Lower leg skin (tissue), 4 donors: Measurements from ENCODE around the gene CPLX3. TPM values are rescaled to one million over a fixed set of nuclear protein-coding genes. Genes with fewer than 3 reads are reported as not detected.

Experiments used
- DNase-seq, 2 donors: peaks; one replicate each; pipeline ENCODE4 v3.0.0-alpha.2; 2019; ENCODE audit warnings: low spot score in 2 of 2
- H3K4me3 ChIP-seq: fragments of 200-600 bp; sonication (generic); 2 replicates; pipeline ENCODE4 v1.5.1; 2017; ENCODE audit warnings: mild to moderate bottlenecking, low read depth; ENCODE audit not compliant: poor library complexity, severe bottlenecking
- POLR2A ChIP-seq, 2 donors: fragments of 450-650 bp; IDR thresholded peaks; one replicate each; pipeline ENCODE4 v1.6.1; 2016 to 2017; ENCODE audit warnings: antibody characterized with exemption in 2 of 2, mild to moderate bottlenecking in 1 of 2, moderate library complexity in 1 of 2
- WGBS, 2 donors: methylation state at CpG; one replicate each; pipeline ENCODE4 v1.1.5; 2018; 5-methylcytosine and 5-hydroxymethylcytosine counted together
- intact Hi-C: fragments of 100-400 bp; cut with DNase I; formaldehyde crosslinking; loops from one replicate; pipeline ENCODE4 v1.15.0; 2023; ENCODE audit warnings: low total_unique reads
- total RNA-seq, 4 donors: library from RNA; depleted of rRNA; stranded (reverse); fragments of >200 nt; gene quantifications; one replicate each; pipeline ENCODE4 v1.1.0, GENCODE V29; 2016
- TF ChIP-seq, protein P1 (sequence below), 3 donors: fragments of 450-650 bp; IDR thresholded peaks; one replicate each; pipeline ENCODE4 v1.5.1; 2016; ENCODE audit warnings: antibody characterized with exemption in 3 of 3, mild to moderate bottlenecking in 3 of 3, moderate library complexity in 2 of 3

CPLX3 gene
- total RNA-seq, 4 donors from 2014 or later: 0.17 to 0.84 (median 0.28) TPM

DNA sequence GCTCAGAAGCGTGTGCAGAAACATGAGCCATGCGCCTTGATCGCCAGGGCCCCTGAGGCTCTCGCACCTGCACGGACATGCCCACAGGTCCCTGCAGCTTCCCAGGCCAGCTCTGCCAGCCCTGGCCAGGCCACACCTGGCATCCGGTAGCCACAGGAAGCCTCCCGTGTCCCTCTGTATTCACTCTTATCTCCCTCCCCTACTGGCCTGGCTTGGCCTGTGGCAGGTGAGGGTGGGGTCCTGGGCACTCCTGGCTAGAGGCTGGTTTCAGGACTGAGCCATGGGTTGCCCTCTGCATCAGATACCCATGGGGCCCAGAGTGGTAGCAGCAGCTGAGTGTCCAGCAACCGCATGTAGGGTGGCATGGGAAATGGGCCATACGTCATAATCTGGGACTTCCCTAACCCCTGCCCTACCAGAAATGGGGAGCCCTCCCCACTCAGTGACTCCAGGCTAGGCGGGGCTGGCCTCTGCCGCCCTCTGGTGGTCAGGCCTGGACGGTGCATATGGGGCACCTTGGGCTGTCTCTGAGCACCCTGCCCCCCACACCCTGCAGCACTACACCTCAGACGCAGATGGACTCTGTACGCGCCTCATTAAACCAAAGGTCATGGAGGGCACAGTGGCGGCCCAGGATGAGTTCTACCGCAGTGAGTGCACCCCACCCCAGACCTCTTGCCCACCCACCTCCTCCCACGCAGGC lies 26.4 kb upstream of the CPLX3 start:
- peak in 1 of 2 donors; percentile 94 for DNase-seq

DNA sequence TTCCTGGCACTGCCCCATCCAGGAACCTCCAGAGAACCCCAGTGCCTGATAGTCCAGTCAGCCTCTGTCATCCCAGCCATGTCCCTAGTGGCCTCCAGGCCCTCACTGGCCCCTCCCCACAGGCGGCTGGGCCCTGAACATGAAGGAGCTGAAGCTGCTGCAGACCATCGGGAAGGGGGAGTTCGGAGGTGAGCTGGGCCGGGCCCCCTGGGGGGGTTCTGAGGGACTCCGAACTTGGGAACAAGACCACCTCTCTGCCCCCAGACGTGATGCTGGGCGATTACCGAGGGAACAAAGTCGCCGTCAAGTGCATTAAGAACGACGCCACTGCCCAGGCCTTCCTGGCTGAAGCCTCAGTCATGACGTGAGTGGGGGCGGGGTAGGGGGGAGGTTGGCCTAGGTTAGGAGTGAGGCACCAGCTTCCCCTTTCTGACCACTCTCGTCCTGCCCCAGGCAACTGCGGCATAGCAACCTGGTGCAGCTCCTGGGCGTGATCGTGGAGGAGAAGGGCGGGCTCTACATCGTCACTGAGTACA lies 25.8 kb upstream of the CPLX3 start:
- no peak for TF ChIP-seq POLR2A (IDR thresholded peaks at IDR 0.05)
- TF ChIP-seq, protein P1, sequence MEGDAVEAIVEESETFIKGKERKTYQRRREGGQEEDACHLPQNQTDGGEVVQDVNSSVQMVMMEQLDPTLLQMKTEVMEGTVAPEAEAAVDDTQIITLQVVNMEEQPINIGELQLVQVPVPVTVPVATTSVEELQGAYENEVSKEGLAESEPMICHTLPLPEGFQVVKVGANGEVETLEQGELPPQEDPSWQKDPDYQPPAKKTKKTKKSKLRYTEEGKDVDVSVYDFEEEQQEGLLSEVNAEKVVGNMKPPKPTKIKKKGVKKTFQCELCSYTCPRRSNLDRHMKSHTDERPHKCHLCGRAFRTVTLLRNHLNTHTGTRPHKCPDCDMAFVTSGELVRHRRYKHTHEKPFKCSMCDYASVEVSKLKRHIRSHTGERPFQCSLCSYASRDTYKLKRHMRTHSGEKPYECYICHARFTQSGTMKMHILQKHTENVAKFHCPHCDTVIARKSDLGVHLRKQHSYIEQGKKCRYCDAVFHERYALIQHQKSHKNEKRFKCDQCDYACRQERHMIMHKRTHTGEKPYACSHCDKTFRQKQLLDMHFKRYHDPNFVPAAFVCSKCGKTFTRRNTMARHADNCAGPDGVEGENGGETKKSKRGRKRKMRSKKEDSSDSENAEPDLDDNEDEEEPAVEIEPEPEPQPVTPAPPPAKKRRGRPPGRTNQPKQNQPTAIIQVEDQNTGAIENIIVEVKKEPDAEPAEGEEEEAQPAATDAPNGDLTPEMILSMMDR (IDR thresholded peaks at IDR 0.05): no peak
- whole genome bisulfite sequencing, 2 donors: 82 to 85% methylated on average over 17 to 18 of the region's 20 CpGs
- intact Hi-C loops: no loop called here
- no peak for DNase-seq
- no peak overlapping the region for H3K4me3 ChIP-seq

More for the DNA sequence above, 26.4 kb upstream of the CPLX3 start:
- no peak for TF ChIP-seq POLR2A (IDR thresholded peaks at IDR 0.05)
- TF ChIP-seq, protein P1 (IDR thresholded peaks at IDR 0.05): peak in 1 of 3 donors; percentile 62
- intact Hi-C loops: no loop called here
- WGBS, 2 donors: 44 to 47% methylated on average over 15 of the region's 18 CpGs
- H3K4me3 ChIP-seq: no peak overlapping the region

DNA sequence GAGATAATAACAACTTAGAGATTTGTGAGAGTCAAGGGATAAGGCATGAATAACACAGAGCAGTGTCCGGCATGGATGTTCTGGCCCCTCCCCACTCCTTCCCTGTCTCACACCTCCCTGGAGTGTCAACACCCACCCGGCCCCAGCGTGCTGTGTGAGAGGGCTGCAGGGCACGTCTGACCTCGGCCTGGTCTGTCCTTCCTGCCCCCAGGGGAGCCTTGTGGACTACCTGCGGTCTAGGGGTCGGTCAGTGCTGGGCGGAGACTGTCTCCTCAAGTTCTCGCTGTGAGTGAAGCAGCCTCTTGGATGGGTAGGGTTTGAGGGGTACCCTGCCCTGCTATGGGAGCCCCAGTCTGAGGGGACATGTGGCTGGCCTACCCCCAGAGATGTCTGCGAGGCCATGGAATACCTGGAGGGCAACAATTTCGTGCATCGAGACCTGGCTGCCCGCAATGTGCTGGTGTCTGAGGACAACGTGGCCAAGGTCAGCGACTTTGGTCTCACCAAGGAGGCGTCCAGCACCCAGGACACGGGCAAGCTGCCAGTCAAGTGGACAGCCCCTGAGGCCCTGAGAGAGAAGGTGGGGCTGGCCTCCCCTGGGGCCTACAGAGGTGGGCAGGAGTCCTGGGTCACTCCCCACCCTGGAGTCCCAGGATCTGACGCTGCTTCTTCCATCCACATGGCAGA lies 25.0 kb upstream of the CPLX3 start:
- intact Hi-C loops: no loop called here
- WGBS, 2 donors: 91 to 93% methylated on average over 14 to 18 of the region's 18 CpGs
- H3K4me3 ChIP-seq: no peak overlapping the region
- TF ChIP-seq, protein P1 (IDR thresholded peaks at IDR 0.05): no peak
- TF ChIP-seq POLR2A (IDR thresholded peaks at IDR 0.05): no peak
- no peak for DNase-seq

DNA sequence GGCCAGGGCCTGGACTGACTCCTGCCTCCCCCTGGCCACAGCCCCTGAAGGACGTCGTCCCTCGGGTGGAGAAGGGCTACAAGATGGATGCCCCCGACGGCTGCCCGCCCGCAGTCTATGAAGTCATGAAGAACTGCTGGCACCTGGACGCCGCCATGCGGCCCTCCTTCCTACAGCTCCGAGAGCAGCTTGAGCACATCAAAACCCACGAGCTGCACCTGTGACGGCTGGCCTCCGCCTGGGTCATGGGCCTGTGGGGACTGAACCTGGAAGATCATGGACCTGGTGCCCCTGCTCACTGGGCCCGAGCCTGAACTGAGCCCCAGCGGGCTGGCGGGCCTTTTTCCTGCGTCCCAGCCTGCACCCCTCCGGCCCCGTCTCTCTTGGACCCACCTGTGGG lies 24.1 kb upstream of the CPLX3 start:
- intact Hi-C loops: no loop called here
- 90% methylated on average over 17 to 18 of the region's 20 CpGs for WGBS, 2 donors

DNA sequence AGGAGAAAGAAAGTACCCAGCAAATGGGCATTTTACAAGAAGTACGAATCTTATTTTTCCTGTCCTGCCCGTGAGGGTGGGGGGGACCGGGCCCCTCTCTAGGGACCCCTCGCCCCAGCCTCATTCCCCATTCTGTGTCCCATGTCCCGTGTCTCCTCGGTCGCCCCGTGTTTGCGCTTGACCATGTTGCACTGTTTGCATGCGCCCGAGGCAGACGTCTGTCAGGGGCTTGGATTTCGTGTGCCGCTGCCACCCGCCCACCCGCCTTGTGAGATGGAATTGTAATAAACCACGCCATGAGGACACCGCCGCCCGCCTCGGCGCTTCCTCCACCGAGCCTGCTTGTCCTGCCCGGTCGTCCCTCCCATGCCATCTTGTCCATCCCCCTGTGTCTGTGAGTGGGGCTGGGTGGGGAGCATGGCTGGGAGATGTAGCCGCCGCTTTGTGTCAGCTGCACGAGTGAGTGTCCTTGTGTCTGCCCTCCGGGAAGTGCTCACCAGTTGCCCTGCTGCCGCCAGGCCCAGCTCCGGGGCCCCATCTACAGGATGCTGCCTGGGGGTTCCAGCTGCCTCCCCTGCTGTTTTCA lies 23.5 kb upstream of the CPLX3 start:
- H3K4me3 ChIP-seq: no peak overlapping the region
- TF ChIP-seq, protein P1 (IDR thresholded peaks at IDR 0.05): no peak
- no peak for TF ChIP-seq POLR2A (IDR thresholded peaks at IDR 0.05)
- DNase-seq: no peak
- 87 to 92% methylated on average over 29 to 31 of the region's 31 CpGs for WGBS, 2 donors
- intact Hi-C loops: no loop called here

More for the DNA sequence above, 24.1 kb upstream of the CPLX3 start:
- DNase-seq: no peak
- TF ChIP-seq, protein P1 (IDR thresholded peaks at IDR 0.05): no peak
- TF ChIP-seq POLR2A (IDR thresholded peaks at IDR 0.05): no peak
- no peak overlapping the region for H3K4me3 ChIP-seq
